ENCODE results near the gene NEB. TPM values are rescaled to one million over a fixed set of nuclear protein-coding genes. Genes with fewer than 3 reads are reported as not detected.

NEB gene
- polyA plus RNA-seq, 1 of the 3 experiments (the other 2 are of a cell fraction): 0.02 TPM

DNA sequence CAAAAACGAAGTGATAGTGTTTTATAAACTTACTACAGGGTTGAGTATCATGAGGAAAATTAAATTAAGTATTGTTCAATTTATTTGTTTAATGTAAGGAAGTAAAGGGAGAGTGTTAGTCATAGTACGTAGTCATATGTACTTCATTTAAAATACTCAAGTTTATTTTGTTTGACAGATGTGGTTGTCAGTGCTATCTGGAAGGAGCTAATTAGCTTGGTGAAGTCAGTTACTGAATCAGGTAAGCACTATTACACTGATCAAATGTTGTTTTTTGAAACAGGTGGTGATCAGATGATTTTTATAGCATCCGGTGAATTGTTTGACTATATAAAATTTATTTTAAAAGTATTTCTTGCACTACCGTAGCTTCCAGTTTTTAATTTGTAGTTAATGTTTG lies 295.8 kb downstream of the NEB start:
- H3K4me3 ChIP-seq (ENCODE audit: low read depth in 2 of 2, low read length in 1 of 2): no peak overlapping the region
- DNase-seq: no peak
- no peak overlapping the region for H3K27ac ChIP-seq (ENCODE audit: low read depth in 2 of 2, low read length in 1 of 2)
- ChIA-PET CTCF (interaction anchor here (0.6 to 2.5 kb wide), 9 partner anchors 11 to 200 kb away, joined by 3 to 17 read pairs (median 4); no protein-coding TSS in a partner anchor), POLR2A (no interaction called here)
- H3K9ac ChIP-seq: no peak overlapping the region
- no peak for TF ChIP-seq FOSL2 (IDR thresholded peaks at IDR 0.05; ENCODE audit: borderline replicate concordance, low read depth)
- TF ChIP-seq REST (IDR thresholded peaks at IDR 0.05; ENCODE audit: low read depth, low read length): no peak
- TF ChIP-seq MXI1 (IDR thresholded peaks at IDR 0.05; ENCODE audit: low read depth, low read length): no peak
- no peaks in the 10 kb centered on the region for H3K4me1 ChIP-seq (ENCODE audit: control insufficient read depth in 1 of 2, insufficient read depth in 2 of 2, low read depth in 1 of 2, low read length in 1 of 2)
- H3K36me3 ChIP-seq (replicated peaks in 1 of 2; ENCODE audit: control insufficient read depth in 1 of 2, insufficient read depth in 2 of 2, low read length in 1 of 2): peaks cover 64 to 86% of the 10 kb centered on the region in 2 experiments
- H3K9me3 ChIP-seq: no peaks in the 10 kb centered on the region
- H2AFZ ChIP-seq (ENCODE audit: low read depth): no peak overlapping the region
- H3K9me2 ChIP-seq: no peaks in the 10 kb centered on the region
- H4K20me1 ChIP-seq (ENCODE audit: insufficient read depth): no peaks in the 10 kb centered on the region
- 75% methylated on average over 4 of the region's 4 CpGs for WGBS (ENCODE audit: low lambda C conversion rate)
- peaks cover 13% of the 10 kb centered on the region for H3F3A ChIP-seq (replicated peaks; ENCODE audit: insufficient read depth)
- no peak overlapping the region for H3K4me2 ChIP-seq
- no peaks in the 10 kb centered on the region for H3K79me2 ChIP-seq (ENCODE audit: insufficient read depth)
- no peaks in the 10 kb centered on the region for H3K27me3 ChIP-seq (ENCODE audit: insufficient read depth)

GRCh38 chr2:151437630-151438029 lies 296.6 kb downstream of the NEB start:
- Histone ChIP-seq H3K27ac (ENCODE audit: low read depth in 2 of 2, low read length in 1 of 2) (no peak overlapping the region), H3K4me3 (ENCODE audit: low read depth in 2 of 2, low read length in 1 of 2) (no peak overlapping the region), H3K9me2 (no peaks in the 10 kb centered on the region), H3K79me2 (ENCODE audit: insufficient read depth) (no peaks in the 10 kb centered on the region), H3K9ac (no peak overlapping the region), H3K4me1 (ENCODE audit: control insufficient read depth in 1 of 2, insufficient read depth in 2 of 2, low read depth in 1 of 2, low read length in 1 of 2) (no peaks in the 10 kb centered on the region), H3K36me3 (replicated peaks in 1 of 2; ENCODE audit: control insufficient read depth in 1 of 2, insufficient read depth in 2 of 2, low read length in 1 of 2) (peaks cover 61 to 85% of the 10 kb centered on the region in 2 experiments), H3K4me2 (no peak overlapping the region), H2AFZ (ENCODE audit: low read depth) (no peak overlapping the region), H3K9me3 (no peaks in the 10 kb centered on the region), H3K27me3 (ENCODE audit: insufficient read depth) (no peaks in the 10 kb centered on the region), H3F3A (replicated peaks; ENCODE audit: insufficient read depth) (peaks cover 8% of the 10 kb centered on the region), H4K20me1 (ENCODE audit: insufficient read depth) (no peaks in the 10 kb centered on the region)
- POLR2A ChIA-PET: no interaction called here
- CTCF ChIA-PET: interaction anchor here (0.7 to 2.5 kb wide), 23 partner anchors 9 to 1843 kb away, joined by 3 to 17 read pairs (median 3); partner anchors contain the start of gene RBM43
- peak; percentile 28 for DNase-seq
- 75% methylated on average over 3 of the region's 3 CpGs for WGBS (ENCODE audit: low lambda C conversion rate)
- peak; percentile 70 for TF ChIP-seq CTCF (IDR thresholded peaks at IDR 0.05)
- no peak for TF ChIP-seq RCOR1 (IDR thresholded peaks at IDR 0.05; ENCODE audit: low read length)
- no peak for TF ChIP-seq POLR2AphosphoS5 (IDR thresholded peaks at IDR 0.05; ENCODE audit: low read depth, low read length)
- TF ChIP-seq RXRA (IDR thresholded peaks at IDR 0.05; ENCODE audit: borderline replicate concordance, low read depth): no peak
- no peak for TF ChIP-seq GABPA (IDR thresholded peaks at IDR 0.05; ENCODE audit: low read depth)
- TF ChIP-seq NFIC (IDR thresholded peaks at IDR 0.05; ENCODE audit: borderline replicate concordance): no peak
- no peak for TF ChIP-seq USF1 (IDR thresholded peaks at IDR 0.05; ENCODE audit: borderline replicate concordance, low read depth)
- TF ChIP-seq REST (IDR thresholded peaks at IDR 0.05; ENCODE audit: low read depth, low read length): no peak
- no peak for TF ChIP-seq GATA2 (CRISPR knock-in tag; IDR thresholded peaks at IDR 0.05)
- no peak for TF ChIP-seq CHD2 (IDR thresholded peaks at IDR 0.05; ENCODE audit: low read length, partially characterized antibody)
- no peak for TF ChIP-seq FOSL2 (IDR thresholded peaks at IDR 0.05; ENCODE audit: borderline replicate concordance, low read depth)
- TF ChIP-seq, protein P1, sequence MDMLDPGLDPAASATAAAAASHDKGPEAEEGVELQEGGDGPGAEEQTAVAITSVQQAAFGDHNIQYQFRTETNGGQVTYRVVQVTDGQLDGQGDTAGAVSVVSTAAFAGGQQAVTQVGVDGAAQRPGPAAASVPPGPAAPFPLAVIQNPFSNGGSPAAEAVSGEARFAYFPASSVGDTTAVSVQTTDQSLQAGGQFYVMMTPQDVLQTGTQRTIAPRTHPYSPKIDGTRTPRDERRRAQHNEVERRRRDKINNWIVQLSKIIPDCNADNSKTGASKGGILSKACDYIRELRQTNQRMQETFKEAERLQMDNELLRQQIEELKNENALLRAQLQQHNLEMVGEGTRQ (IDR thresholded peaks at IDR 0.05; ENCODE audit: borderline replicate concordance, low read depth, low read length): no peak
- no peak for TF ChIP-seq TAF1 (IDR thresholded peaks at IDR 0.05; ENCODE audit: borderline replicate concordance, low read depth, low read length)
- TF ChIP-seq EP300 (IDR thresholded peaks at IDR 0.05; ENCODE audit: borderline replicate concordance in 1 of 2, low read depth in 1 of 2, low read length in 1 of 2): no peak
- peak; percentile 33 for TF ChIP-seq RAD21 (IDR thresholded peaks at IDR 0.05; ENCODE audit: low read length)

Measured in SK-N-SH (cell line).